Upper lobe of left lung (tissue), 4 donors: ENCODE data around the gene CARS2.

Experiments used
- POLR2A ChIP-seq, 4 donors: fragments of 450-650 bp; IDR thresholded peaks; one replicate each; pipeline ENCODE4 v1.5.1; 2016 to 2017; ENCODE audit warnings: antibody characterized with exemption in 4 of 4, mild to moderate bottlenecking in 2 of 4
- POLR2AphosphoS5 ChIP-seq, 2 donors: sonication (generic); formaldehyde crosslinking; IDR thresholded peaks; one replicate each; pipeline ENCODE4 v1.5.1; 2017; ENCODE audit warnings: antibody characterized with exemption in 2 of 2

DNA sequence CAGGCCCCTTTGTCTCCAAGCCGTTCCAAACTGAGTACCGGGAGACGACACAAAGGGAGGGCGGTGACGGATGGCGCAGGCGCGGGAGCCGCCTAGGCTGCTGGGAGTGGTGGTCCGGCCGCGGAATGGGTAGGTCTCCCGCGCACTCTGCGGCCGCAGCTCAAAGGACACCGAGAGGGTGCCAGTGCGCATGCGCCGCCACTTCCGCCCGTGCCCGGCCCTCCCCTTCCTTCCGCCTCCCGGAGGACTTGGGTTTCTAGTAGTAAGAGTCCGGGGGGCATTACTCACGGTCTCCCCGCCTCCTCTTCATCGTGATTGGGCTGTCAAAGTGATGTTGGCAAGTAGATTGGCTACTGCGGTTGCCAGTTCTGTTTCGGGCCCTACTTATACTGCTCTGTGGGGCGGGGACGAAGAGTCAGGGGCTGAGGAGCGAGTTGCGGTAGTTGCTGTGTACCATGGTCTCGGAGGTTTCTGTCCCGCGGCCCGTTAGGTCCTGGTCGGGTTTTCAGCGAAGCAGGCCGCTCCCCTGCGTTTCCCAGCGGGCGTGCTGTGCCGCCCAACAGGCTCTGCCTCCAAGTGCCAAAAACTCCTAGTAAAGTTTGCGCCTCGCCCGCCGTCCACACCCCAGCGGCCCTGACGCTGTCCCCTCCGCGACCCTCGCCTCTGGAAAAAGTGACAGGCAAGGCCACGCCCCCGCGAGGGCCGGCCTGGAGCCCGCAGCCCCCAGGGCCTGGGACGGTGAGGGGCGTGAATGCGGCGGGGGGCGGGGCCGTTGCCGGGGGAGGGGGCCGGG is 7.1 kb upstream of the CARS2 start:
- peak; percentile 98 to 99 for TF ChIP-seq POLR2AphosphoS5 (IDR thresholded peaks at IDR 0.05)
- peak; percentile 94 to 99 (median 98) for TF ChIP-seq POLR2A (IDR thresholded peaks at IDR 0.05)
